ENCODE results near the gene TESMIN.

- TF ChIP-seq RAD21 (IDR thresholded peaks at IDR 0.05; ENCODE audit: low read depth) (no peak), REST (IDR thresholded peaks at IDR 0.05; ENCODE audit: low read depth) (no peak), YY1 (IDR thresholded peaks at IDR 0.05; ENCODE audit: low read depth) (no peak), MAX (IDR thresholded peaks at IDR 0.05) (no peak)
Measured at GRCh38 chr11:68692115-68692514, 59.2 kb downstream of the TESMIN start.

Measured in Ishikawa (cell line).